Fibroblast of pulmonary artery (primary cell): ENCODE data around the gene PYY.
"Not testable (repeated sequence)": the region's sequence is repeated elsewhere in the genome, so short reads cannot be mapped to it uniquely, and the experiment has no call there.

Source experiments
- DNase-seq: peaks from one replicate; pipeline ENCODE4 v3.0.0-alpha.2; 2010; ENCODE audit warnings: low read depth
- H3K4me3 ChIP-seq: replicated peaks from 2 replicates; pipeline ENCODE4 v1.5.1; 2011; ENCODE audit warnings: low read depth, mild to moderate bottlenecking, control low read depth, low read length, moderate library complexity
- CTCF ChIP-seq: IDR thresholded peaks from 2 replicates; pipeline ENCODE4 v1.5.1; 2011; ENCODE audit warnings: mild to moderate bottlenecking, control low read depth, low read length, inconsistent platforms; ENCODE audit errors: missing control alignments

The PYY gene

GRCh38 chr17:43970366-43970765 is 16.6 kb upstream of the PYY start:
- no peak overlapping the region for H3K4me3 ChIP-seq
- TF ChIP-seq CTCF = no peak
- DNase-seq = no peak

GRCh38 chr17:43967251-43967875 is 13.6 kb upstream of the PYY start:
- H3K4me3 ChIP-seq = no peak overlapping the region
- no peak for DNase-seq
- TF ChIP-seq CTCF = no peak

- TF ChIP-seq CTCF = no peak
- DNase-seq = no peak
- H3K4me3 ChIP-seq = no peak overlapping the region
Observed at GRCh38 chr17:43966276-43966675, 12.5 kb upstream of the PYY start.

GRCh38 chr17:43962479-43962878 is 8.7 kb upstream of the PYY start:
- DNase-seq = no peak

GRCh38 chr17:43961954-43962353 is 8.2 kb upstream of the PYY start:
- DNase-seq = no peak
- TF ChIP-seq CTCF = no peak
- no peak overlapping the region for H3K4me3 ChIP-seq

More at GRCh38 chr17:43962479-43962878, 8.7 kb upstream of the PYY start:
- no peak for TF ChIP-seq CTCF
- H3K4me3 ChIP-seq = no peak overlapping the region

DNA sequence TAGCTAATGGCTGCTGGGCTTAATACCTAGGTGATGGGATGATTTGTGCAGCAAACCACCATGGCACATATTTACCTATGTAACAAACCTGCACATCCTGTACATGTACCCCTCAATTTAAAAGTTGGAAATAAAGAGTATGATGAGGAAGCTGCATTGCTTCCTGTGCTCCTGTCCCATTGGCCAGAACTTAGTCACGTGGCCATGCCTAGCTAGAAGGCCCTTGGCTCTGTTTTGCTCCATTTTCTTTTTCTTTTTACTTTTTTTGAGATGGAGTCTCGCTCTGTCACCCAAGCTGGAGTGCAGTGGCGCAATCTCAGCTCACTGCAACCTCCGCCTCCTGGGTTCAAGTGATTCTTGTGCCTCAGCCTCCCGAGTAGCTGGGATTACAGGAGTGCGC is 7.6 kb upstream of the PYY start:
- H3K4me3 ChIP-seq, DNase-seq: not testable (repeated sequence)

- no peak overlapping the region for H3K4me3 ChIP-seq
- TF ChIP-seq CTCF = no peak
- DNase-seq = no peak
Observed at GRCh38 chr17:43958748-43959352, 5.1 kb upstream of the PYY start.
